Measurements from ENCODE around the gene CTIF.

Gene CTIF

DNA sequence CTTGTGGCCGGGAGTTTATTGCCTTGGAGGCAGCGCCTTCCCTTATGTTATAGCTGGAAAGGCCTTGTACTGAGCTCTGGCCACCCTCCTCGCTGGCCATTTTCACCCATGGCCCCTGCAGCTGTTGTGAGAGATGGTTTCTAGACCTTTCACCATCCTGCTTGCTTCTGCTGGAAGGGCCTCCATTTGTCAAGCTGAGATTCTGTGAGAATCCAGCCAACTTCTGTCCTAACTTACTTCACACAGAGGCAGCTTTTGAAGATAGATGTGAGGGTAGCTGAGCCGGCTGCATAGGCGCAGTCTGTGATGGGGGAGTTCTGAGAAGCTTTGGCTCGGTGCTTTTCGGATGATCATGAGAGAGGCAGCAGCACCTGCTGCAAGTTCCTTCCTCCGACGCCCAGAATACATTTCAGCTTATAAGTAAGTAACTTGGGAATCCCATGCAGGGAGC, 8.7 kb downstream of the CTIF start:
- Histone ChIP-seq H3K9ac (ENCODE audit: low read length) (no peak overlapping the region), H3K4me2 (ENCODE audit: low read length) (no peak overlapping the region), H2AFZ (ENCODE audit: low read depth, low read length) (no peak overlapping the region), H3K79me2 (ENCODE audit: low read length) (peaks cover 13% of the 10 kb centered on the region), H3K36me3 (replicated peaks; ENCODE audit: low read depth, low read length) (peaks cover 4% of the 10 kb centered on the region), H3K9me3 (ENCODE audit: insufficient read depth, low read length) (no peaks in the 10 kb centered on the region), H3K4me1 (ENCODE audit: low read length) (peaks cover 8% of the 10 kb centered on the region), H3K4me3 (ENCODE audit: low read length) (no peak overlapping the region), H4K20me1 (ENCODE audit: insufficient read depth, low read length) (peaks cover 79% of the 10 kb centered on the region), H3K27ac (ENCODE audit: low read length) (no peak overlapping the region), H3K27me3 (ENCODE audit: low read depth, low read length) (no peaks in the 10 kb centered on the region)
- TF ChIP-seq, protein P1, sequence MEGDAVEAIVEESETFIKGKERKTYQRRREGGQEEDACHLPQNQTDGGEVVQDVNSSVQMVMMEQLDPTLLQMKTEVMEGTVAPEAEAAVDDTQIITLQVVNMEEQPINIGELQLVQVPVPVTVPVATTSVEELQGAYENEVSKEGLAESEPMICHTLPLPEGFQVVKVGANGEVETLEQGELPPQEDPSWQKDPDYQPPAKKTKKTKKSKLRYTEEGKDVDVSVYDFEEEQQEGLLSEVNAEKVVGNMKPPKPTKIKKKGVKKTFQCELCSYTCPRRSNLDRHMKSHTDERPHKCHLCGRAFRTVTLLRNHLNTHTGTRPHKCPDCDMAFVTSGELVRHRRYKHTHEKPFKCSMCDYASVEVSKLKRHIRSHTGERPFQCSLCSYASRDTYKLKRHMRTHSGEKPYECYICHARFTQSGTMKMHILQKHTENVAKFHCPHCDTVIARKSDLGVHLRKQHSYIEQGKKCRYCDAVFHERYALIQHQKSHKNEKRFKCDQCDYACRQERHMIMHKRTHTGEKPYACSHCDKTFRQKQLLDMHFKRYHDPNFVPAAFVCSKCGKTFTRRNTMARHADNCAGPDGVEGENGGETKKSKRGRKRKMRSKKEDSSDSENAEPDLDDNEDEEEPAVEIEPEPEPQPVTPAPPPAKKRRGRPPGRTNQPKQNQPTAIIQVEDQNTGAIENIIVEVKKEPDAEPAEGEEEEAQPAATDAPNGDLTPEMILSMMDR (IDR thresholded peaks at IDR 0.05; ENCODE audit: low read depth, low read length): no peak
- no peak for TF ChIP-seq EZH2phosphoT487 (IDR thresholded peaks at IDR 0.05; ENCODE audit: low read depth)

DNA sequence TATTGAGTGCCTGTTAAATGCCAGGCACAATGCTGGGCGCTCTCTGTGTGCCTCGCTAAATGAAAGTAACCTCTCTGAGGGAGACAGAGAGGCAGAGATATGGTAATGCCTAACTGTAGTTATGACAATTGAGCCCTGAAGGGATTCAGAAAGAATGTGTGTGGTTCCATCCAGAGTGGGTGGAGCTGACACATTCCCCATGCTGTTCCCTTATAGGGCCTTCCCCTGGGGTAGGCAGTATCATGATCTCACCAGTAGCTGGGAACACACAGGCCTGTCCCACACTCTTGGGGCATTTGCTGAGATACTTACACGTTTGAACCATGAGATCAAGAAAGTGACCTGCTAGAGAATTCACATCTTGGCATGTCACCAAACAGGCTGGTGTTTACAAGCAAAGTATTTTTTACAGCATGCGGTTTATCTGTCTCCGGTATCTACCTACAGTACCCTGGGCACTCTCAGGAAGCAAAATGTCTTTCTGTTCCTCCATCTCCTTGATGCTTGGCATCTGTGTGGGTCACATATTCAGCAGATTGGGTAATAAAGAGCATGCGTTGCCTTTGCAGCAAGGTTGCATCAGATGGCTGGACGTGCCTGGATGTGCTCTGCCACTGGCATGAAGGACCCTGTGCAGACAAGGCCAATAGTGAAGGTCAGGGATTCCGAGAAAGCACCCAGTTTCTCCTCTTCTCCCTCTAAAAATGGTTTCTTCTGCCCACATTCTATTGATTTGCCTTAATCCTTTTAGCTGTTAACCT, 9.4 kb downstream of the CTIF start:
- peaks cover 4% of the 10 kb centered on the region for H3K36me3 ChIP-seq (replicated peaks; ENCODE audit: low read depth, low read length)

DNA sequence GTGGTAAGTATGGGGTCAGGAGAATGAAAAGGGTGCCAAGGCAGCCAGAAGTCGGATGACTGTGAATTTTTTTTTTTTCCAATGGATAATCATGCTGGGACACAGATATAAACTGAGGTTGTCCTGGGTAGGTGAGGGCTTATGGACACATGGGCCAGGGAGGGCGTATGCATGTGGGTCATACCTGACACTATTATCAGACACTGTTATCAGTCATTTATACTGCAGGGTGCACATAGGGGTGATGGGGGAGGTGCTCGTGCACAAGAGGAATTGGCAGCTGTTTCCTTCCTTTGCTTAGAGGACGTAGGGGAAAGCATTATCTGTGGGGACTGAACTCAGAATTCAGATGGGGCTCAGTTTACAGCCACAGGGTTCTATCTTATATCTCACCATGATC, 10.1 kb downstream of the CTIF start:
- Histone ChIP-seq H3K4me3 (ENCODE audit: low read length) (no peak overlapping the region), H3K4me1 (ENCODE audit: low read length) (peaks cover 8% of the 10 kb centered on the region), H3K9me3 (ENCODE audit: insufficient read depth, low read length) (no peaks in the 10 kb centered on the region), H2AFZ (ENCODE audit: low read depth, low read length) (no peak overlapping the region), H3K27me3 (ENCODE audit: low read depth, low read length) (no peaks in the 10 kb centered on the region), H3K4me2 (ENCODE audit: low read length) (no peak overlapping the region), H4K20me1 (ENCODE audit: insufficient read depth, low read length) (peaks cover 76% of the 10 kb centered on the region), H3K79me2 (ENCODE audit: low read length) (peaks cover 4% of the 10 kb centered on the region), H3K36me3 (replicated peaks; ENCODE audit: low read depth, low read length) (peaks cover 4% of the 10 kb centered on the region), H3K9ac (ENCODE audit: low read length) (no peak overlapping the region), H3K27ac (ENCODE audit: low read length) (no peak overlapping the region)
- TF ChIP-seq, protein P1 (IDR thresholded peaks at IDR 0.05; ENCODE audit: low read depth, low read length): no peak

More for the DNA sequence above, 9.4 kb downstream of the CTIF start:
- Histone ChIP-seq H3K9me3 (ENCODE audit: insufficient read depth, low read length) (no peaks in the 10 kb centered on the region), H3K4me2 (ENCODE audit: low read length) (no peak overlapping the region), H4K20me1 (ENCODE audit: insufficient read depth, low read length) (peaks cover 79% of the 10 kb centered on the region), H3K27me3 (ENCODE audit: low read depth, low read length) (no peaks in the 10 kb centered on the region), H3K4me3 (ENCODE audit: low read length) (no peak overlapping the region), H3K79me2 (ENCODE audit: low read length) (peaks cover 7% of the 10 kb centered on the region), H2AFZ (ENCODE audit: low read depth, low read length) (no peak overlapping the region), H3K4me1 (ENCODE audit: low read length) (peaks cover 8% of the 10 kb centered on the region), H3K27ac (ENCODE audit: low read length) (no peak overlapping the region), H3K9ac (ENCODE audit: low read length) (no peak overlapping the region)
- TF ChIP-seq, protein P1 (IDR thresholded peaks at IDR 0.05; ENCODE audit: low read depth, low read length): no peak
- no peak for TF ChIP-seq EZH2phosphoT487 (IDR thresholded peaks at IDR 0.05; ENCODE audit: low read depth)

DNA sequence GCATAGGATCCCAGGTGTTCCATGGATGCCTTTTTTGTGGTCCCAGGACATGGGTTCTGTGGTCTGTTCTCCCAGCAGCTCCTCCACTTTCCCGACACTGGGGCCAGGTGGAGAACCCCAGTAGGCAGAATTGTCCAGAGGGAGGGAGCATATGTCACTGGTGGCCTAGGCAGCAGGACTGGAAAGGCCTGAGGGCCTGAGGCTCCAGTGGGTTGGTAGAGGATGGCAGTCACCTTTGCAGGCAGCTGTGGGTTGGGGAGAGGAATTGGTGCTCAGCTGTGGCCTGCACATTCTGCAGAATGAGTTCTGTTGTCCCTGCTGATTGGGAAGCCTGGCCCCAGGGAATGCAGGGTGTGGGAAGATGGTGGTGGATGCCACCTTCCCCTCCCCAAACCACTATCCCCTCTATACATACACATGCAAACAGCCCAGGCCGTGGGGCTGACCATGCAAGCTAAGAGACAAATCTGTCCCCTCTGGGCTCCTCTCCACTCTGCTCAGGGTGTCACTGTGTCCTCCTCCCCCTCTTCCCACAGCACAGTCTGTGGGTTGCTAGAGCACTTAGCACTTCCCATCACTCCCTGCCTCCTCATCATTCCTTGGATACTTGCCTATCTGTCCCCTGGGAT, 11.4 kb downstream of the CTIF start:
- Histone ChIP-seq H3K4me1 (ENCODE audit: low read length) (peaks cover 8% of the 10 kb centered on the region), H4K20me1 (ENCODE audit: insufficient read depth, low read length) (peaks cover 70% of the 10 kb centered on the region), H3K36me3 (replicated peaks; ENCODE audit: low read depth, low read length) (peaks cover 4% of the 10 kb centered on the region), H3K4me2 (ENCODE audit: low read length) (no peak overlapping the region), H3K27ac (ENCODE audit: low read length) (no peak overlapping the region), H3K9me3 (ENCODE audit: insufficient read depth, low read length) (no peaks in the 10 kb centered on the region), H3K27me3 (ENCODE audit: low read depth, low read length) (no peaks in the 10 kb centered on the region), H3K9ac (ENCODE audit: low read length) (no peak overlapping the region), H3K79me2 (ENCODE audit: low read length) (peaks cover 4% of the 10 kb centered on the region), H3K4me3 (ENCODE audit: low read length) (no peak overlapping the region), H2AFZ (ENCODE audit: low read depth, low read length) (no peak overlapping the region)
- TF ChIP-seq EZH2phosphoT487 (IDR thresholded peaks at IDR 0.05; ENCODE audit: low read depth): no peak
- TF ChIP-seq, protein P1 (IDR thresholded peaks at IDR 0.05; ENCODE audit: low read depth, low read length): no peak
